T47D (cell line): Measurements from ENCODE around the gene CYS1.
A peak's percentile ranks its signal among the peaks of the same experiment; 100 is the strongest.

Experiments used
- DNase-seq, 2 experiments: peaks; one replicate each; pipeline versions ENCODE4 v3.0.0 to v3.0.0-alpha.2; 2011 to 2012; ENCODE audit warnings: low read depth in 1 of 2, low spot score in 1 of 2
- JUND ChIP-seq: IDR thresholded peaks from 2 replicates; pipeline ENCODE4 v1.6.1; 2012; ENCODE audit warnings: low read depth
- in situ Hi-C: cut with HindIII; loops from 2 replicates; pipeline ENCODE4 v1.10.0; 2016; ENCODE audit warnings: low sequenced_read_pairs, low pct_unique_long_range_greater_than_20kb

The CYS1 gene

GRCh38 chr2:10085668-10086059 is 5.5 kb upstream of the CYS1 start:
- in situ Hi-C loops, result no loop called here
- no peak for TF ChIP-seq JUND
- no peak for DNase-seq

- no peak for TF ChIP-seq JUND
- DNase-seq, result no peak
- in situ Hi-C loops, result no loop called here
Observed at GRCh38 chr2:10085043-10085667, 4.9 kb upstream of the CYS1 start.

- TF ChIP-seq JUND, result no peak
- in situ Hi-C loops, result no loop called here
- DNase-seq, result no peak
Observed at GRCh38 chr2:10084223-10084865, 4.1 kb upstream of the CYS1 start.

GRCh38 chr2:10083692-10084211 is 3.5 kb upstream of the CYS1 start:
- no peak for DNase-seq
- TF ChIP-seq JUND, result no peak
- in situ Hi-C loops, result no loop called here

GRCh38 chr2:10083046-10083445 is 2.8 kb upstream of the CYS1 start:
- DNase-seq, result no peak
- TF ChIP-seq JUND, result no peak
- in situ Hi-C loops, result no loop called here

- in situ Hi-C loops, result no loop called here
- no peak for DNase-seq
Observed at GRCh38 chr2:10080536-10081304, 509 bp upstream of the CYS1 start.

GRCh38 chr2:10079266-10079869 is 843 bp downstream of the CYS1 start:
- no peak for TF ChIP-seq JUND
- in situ Hi-C loops, result no loop called here
- peak; percentile 20 to 48 for DNase-seq

More at GRCh38 chr2:10080536-10081304, 509 bp upstream of the CYS1 start:
- no peak for TF ChIP-seq JUND

- DNase-seq, result peak in 1 of 2 experiments; percentile 61
- no peak for TF ChIP-seq JUND
- in situ Hi-C loops, result no loop called here
Observed at GRCh38 chr2:10078704-10079265, 1.4 kb downstream of the CYS1 start.

GRCh38 chr2:10078001-10078400 is 2.2 kb downstream of the CYS1 start:
- TF ChIP-seq JUND, result no peak
- in situ Hi-C loops, result no loop called here
- no peak for DNase-seq

GRCh38 chr2:10076988-10077527 is 3.2 kb downstream of the CYS1 start:
- in situ Hi-C loops, result no loop called here
- no peak for TF ChIP-seq JUND
- DNase-seq, result no peak

GRCh38 chr2:10076511-10076910 is 3.7 kb downstream of the CYS1 start:
- TF ChIP-seq JUND, result no peak
- in situ Hi-C loops, result no loop called here
- DNase-seq, result no peak

- in situ Hi-C loops, result no loop called here
- DNase-seq, result no peak
- no peak for TF ChIP-seq JUND
Observed at GRCh38 chr2:10075571-10076209, 4.5 kb downstream of the CYS1 start.
